GM18868 (cell line): Measurements from ENCODE around the gene AHDC1.

ENCODE experiments used
- ATAC-seq: cut with Tn5 transposase; IDR thresholded peaks from one replicate; pipeline ENCODE4 v1.9.1; 2021; ENCODE audit warnings: mild to moderate bottlenecking, moderate library complexity; ENCODE audit not compliant: unreplicated experiment

The AHDC1 gene

GRCh38 chr1:27567146-27567526, 36.8 kb downstream of the AHDC1 start:
- no peak for ATAC-seq

GRCh38 chr1:27566462-27567145, 37.3 kb downstream of the AHDC1 start:
- ATAC-seq, result no peak

DNA sequence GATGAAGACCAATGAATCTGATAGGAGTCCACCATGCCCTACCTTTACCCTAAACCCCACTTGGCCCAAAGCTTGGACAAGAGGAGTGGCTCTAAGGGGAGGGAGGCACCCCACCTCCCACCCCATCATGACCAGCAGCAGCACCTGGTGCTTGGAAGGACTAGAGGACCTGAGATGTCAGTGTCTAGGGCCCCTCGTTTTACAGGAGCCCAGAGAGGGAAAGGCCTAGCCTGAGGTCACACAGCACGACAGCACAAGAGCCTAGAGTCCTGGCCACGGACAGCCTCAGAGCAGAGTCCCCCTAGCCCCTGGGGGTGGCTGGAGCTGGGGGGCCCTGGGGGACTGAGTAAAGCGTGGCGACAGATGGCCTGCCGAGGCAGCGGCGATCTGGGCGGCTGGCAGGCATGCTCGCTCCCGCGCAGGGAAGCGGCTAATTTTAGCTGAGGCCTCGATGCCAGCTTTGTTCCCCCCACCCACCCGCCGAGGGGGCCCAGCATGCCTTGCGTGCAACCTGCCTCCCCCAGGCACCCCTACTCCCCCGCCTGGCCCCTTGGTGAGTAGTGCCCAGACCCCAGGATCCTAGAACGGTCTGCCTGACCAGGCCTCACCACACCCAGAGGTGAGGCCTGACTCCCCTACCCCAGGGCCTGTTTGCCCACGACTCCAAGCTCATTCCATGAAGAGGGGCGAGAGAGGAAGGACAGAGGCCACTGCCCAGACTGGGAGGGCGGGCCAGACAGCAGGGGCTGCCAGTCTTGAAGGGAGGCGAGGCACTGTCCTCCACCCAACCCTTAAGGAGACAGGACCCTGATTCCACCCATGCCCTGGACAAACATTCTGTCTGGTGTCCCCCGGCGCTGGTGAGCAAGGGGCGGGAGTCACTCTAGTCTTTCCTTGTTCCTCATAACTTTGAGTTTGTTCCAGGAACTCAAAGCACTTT, 39.0 kb downstream of the AHDC1 start:
- no peak for ATAC-seq

GRCh38 chr1:27563591-27564471, 40.1 kb downstream of the AHDC1 start:
- ATAC-seq, result no peak

- ATAC-seq, result no peak
Observed at GRCh38 chr1:27563341-27563590, 40.7 kb downstream of the AHDC1 start.

- no peak for ATAC-seq
Observed at GRCh38 chr1:27562534-27563340, 41.2 kb downstream of the AHDC1 start.

DNA sequence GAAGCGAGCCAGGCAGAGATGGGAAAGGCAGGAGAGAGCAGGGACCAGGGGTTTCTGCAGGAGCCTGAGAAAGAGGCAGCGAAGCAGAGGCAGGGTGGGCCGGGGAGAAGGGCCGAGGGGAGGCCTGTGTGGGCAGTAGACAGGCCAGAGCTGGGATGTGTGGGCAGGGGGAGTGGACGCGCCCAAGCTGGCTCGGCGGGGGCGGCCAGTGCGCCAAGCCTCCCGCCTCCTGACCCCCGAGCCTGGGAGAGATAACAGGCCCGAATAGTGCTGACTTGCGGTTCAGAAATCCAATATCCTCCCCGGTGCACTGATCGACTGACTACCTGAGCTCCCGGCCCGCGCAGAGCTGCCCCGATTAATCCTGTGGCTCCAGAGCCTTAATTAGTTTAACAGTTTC, 41.9 kb downstream of the AHDC1 start:
- no peak for ATAC-seq

- no peak for ATAC-seq
Observed at GRCh38 chr1:27561124-27561899, 42.6 kb downstream of the AHDC1 start.

GRCh38 chr1:27560268-27561123, 43.4 kb downstream of the AHDC1 start:
- no peak for ATAC-seq

- no peak for ATAC-seq
Observed at GRCh38 chr1:27559466-27560030, 44.4 kb downstream of the AHDC1 start.

- no peak for ATAC-seq
Observed at GRCh38 chr1:27557596-27558340, 46.2 kb downstream of the AHDC1 start.

DNA sequence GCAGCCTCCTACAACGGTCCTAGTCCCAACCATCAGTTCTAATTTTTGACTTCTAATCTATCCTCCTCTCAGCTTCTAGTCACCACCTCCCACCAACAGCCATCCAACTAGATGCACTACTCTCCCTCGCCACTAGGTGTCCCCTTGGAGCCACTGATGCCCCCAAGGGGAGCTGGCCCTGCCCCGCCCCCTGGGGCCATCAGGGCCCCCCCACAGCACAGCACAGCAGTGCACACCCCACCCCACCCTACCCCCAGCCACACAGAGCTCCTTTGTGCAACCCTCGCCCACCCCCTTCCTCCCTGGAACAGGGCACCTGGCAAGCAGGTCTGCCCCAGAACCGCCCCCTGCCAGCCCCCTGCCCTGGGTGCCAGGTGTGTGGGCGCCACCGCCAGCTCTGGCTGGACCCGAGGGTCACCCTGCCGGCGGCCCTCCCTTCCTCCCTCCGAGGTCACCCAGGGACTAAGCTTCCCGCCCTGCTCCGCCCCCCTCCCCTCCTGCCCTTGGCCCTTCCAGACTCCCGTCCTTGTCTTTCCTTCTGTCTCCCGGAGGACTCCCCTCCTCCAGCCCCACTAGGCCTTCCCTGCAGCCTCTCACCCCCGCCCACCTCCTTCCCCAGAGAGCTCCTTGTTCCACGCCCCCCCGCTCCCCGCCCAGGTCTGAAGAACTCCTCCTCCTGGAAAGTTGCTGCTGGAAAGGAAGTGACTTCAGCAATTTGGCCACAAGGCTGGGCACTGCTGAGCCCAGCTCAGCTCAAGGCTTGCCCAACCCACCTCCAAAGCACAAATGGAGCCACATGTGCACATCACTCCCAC, 47.0 kb downstream of the AHDC1 start:
- ATAC-seq, result no peak

DNA sequence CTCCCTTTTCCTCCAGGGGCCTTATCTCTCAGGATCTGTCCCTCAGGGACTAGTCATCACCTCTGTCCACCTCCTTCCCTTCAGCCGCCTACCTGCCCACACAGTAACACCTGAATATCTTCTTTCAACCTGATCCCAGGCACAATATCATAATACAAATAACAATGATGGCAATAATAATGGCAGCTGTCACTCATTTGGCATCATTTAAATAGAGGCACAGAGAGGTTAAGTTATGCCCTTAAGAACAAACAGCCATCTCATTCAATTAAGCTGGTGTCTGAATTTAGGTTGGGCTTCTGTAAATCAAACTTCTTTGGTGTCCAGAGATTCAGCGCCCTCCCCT, 47.5 kb downstream of the AHDC1 start:
- ATAC-seq, result no peak

DNA sequence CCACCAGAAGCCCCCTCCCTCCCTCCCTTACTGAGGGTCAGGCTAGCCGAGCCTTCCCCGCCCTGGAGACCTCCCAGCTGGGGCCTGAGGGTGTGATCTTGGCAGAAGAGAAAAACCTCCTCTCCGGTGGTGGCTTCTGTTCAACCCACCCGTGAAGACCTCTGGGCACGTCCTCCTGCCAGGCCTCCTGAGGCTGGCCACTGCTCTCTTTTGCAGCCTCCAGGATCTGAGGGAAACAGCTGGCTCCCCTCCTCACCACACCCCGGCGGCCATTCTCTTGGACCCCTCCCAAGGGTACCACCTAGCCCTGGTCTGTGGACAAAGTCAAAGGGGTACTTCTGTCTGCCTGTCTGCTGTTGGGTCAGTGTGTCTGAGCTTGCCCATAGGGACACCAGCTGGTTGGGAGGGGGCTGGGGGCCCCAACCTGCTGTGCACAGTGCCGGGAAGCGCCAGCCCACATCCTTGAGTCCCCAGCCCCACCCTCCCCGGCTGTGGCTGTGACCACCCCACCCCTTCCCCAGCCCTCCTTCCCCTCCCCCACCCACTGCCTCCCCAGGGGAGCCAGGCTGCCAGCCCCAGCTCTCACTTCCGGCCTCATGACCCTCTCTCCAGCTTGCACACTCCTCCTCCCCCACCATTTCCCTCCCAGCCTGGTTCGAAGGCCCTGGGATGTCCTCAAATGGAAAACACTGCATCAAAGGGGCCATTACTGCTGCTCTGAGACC, 48.1 kb downstream of the AHDC1 start:
- no peak for ATAC-seq

GRCh38 chr1:27554759-27555699, 48.9 kb downstream of the AHDC1 start:
- no peak for ATAC-seq
